CD14-positive monocyte (primary cell): Measurements from ENCODE around the gene HACD3. TPM values are rescaled to one million over a fixed set of nuclear protein-coding genes. Genes with fewer than 3 reads are reported as not detected.

Source experiments
- DNase-seq, 3 donors: peaks; one replicate each; pipeline ENCODE4 v3.0.0-alpha.2; 2011 to 2022
- H2AFZ ChIP-seq: 2 replicates; pipeline ENCODE4 v1.6.0; 2012; ENCODE audit warnings: mild to moderate bottlenecking, low read depth, low read length, inconsistent platforms; ENCODE audit not compliant: insufficient read depth, poor library complexity, severe bottlenecking
- H3K27ac ChIP-seq, 2 donors: 1 replicate in 1 of 2; 2 replicates in 1 of 2; pipeline ENCODE4 v1.5.1; 2012 to 2013; ENCODE audit warnings: low read length in 2 of 2, control low read depth in 1 of 2, inconsistent platforms in 1 of 2, low read depth in 1 of 2, mild to moderate bottlenecking in 1 of 2
- H3K27me3 ChIP-seq, 2 donors: one replicate each; pipeline versions ENCODE4 v1.6.0 to v1.6.1; 2011 to 2013; ENCODE audit warnings: low read length in 2 of 2; ENCODE audit not compliant: control insufficient read depth in 2 of 2, insufficient read depth in 2 of 2
- H3K36me3 ChIP-seq, 2 donors: replicated peaks in 1 of 2; 1 replicate in 1 of 2; 2 replicates in 1 of 2; pipeline versions ENCODE4 v1.5.1 to v1.6.1; 2012 to 2013; ENCODE audit warnings: low read length in 2 of 2, control low read depth in 1 of 2, inconsistent platforms in 1 of 2, mild to moderate bottlenecking in 1 of 2; ENCODE audit not compliant: insufficient read depth in 2 of 2, control insufficient read depth in 1 of 2
- H3K4me1 ChIP-seq, 2 donors: 1 replicate in 1 of 2; 2 replicates in 1 of 2; pipeline versions ENCODE4 v1.5.1 to v1.6.1; 2012 to 2013; ENCODE audit warnings: low read length in 2 of 2, control low read depth in 1 of 2, inconsistent platforms in 1 of 2, mild to moderate bottlenecking in 1 of 2, moderate library complexity in 1 of 2; ENCODE audit not compliant: insufficient read depth in 2 of 2, control insufficient read depth in 1 of 2
- H3K4me2 ChIP-seq: replicated peaks from 2 replicates; pipeline ENCODE3; 2012; ENCODE audit warnings: low read length, moderate library complexity, mild to moderate bottlenecking; ENCODE audit not compliant: poor library complexity, severe bottlenecking; ENCODE audit errors: extremely low read depth
- H3K4me3 ChIP-seq, 3 experiments: fragments of 200-600 bp in 1 of 3; sonication (generic) in 1 of 3; replicated peaks in 1 of 3; 1 replicate in 2 of 3; 2 replicates in 1 of 3; pipeline ENCODE4 v1.5.1; 2011 to 2013; ENCODE audit warnings: low read length in 3 of 3, mild to moderate bottlenecking in 3 of 3, control low read depth in 2 of 3, low read depth in 2 of 3, inconsistent platforms in 1 of 3, moderate library complexity in 1 of 3
- H3K79me2 ChIP-seq: 2 replicates; pipeline ENCODE4 v1.6.0; 2012; ENCODE audit warnings: mild to moderate bottlenecking, control low read depth, inconsistent platforms, low read length, moderate library complexity; ENCODE audit not compliant: insufficient read depth
- H3K9ac ChIP-seq: 2 replicates; pipeline ENCODE4 v1.6.0; 2017; ENCODE audit warnings: low read length, mild to moderate bottlenecking; ENCODE audit not compliant: insufficient read depth, poor library complexity, severe bottlenecking
- H3K9me3 ChIP-seq, 2 donors: replicated peaks in 1 of 2; 1 replicate in 1 of 2; 2 replicates in 1 of 2; pipeline versions ENCODE4 v1.5.1 to v1.6.1; 2012 to 2013; ENCODE audit warnings: low read length in 2 of 2, control low read depth in 1 of 2; ENCODE audit not compliant: control insufficient read depth in 1 of 2, insufficient read depth in 1 of 2
- H4K20me1 ChIP-seq: 2 replicates; pipeline ENCODE4 v1.6.0; 2012; ENCODE audit warnings: mild to moderate bottlenecking, low read length, control low read depth, moderate library complexity; ENCODE audit not compliant: insufficient read depth
- H3K27ac Mint-ChIP-seq, 7 donors: one replicate each; pipeline ENCODE4 v1.8.0; 2020; ENCODE audit warnings: mild to moderate bottlenecking in 7 of 7, mixed read lengths in 7 of 7, moderate library complexity in 6 of 7, inconsistent platforms in 2 of 7
- H3K27me3 Mint-ChIP-seq, 3 donors: one replicate each; pipeline ENCODE4 v1.8.0; 2021 to 2022; ENCODE audit warnings: low read depth in 3 of 3, mild to moderate bottlenecking in 3 of 3, mixed read lengths in 3 of 3, moderate library complexity in 3 of 3, inconsistent platforms in 1 of 3
- H3K36me3 Mint-ChIP-seq, 2 donors: one replicate each; pipeline ENCODE4 v1.8.0; 2020; ENCODE audit warnings: mixed read lengths in 2 of 2, inconsistent platforms in 1 of 2, mild to moderate bottlenecking in 1 of 2
- H3K4me1 Mint-ChIP-seq: one replicate; pipeline ENCODE4 v1.8.0; 2020; ENCODE audit warnings: mild to moderate bottlenecking, mixed read lengths
- H3K4me3 Mint-ChIP-seq, 2 donors: one replicate each; pipeline ENCODE4 v1.8.0; 2020; ENCODE audit warnings: mild to moderate bottlenecking in 2 of 2, mixed read lengths in 2 of 2, moderate library complexity in 1 of 2
- H3K9me3 Mint-ChIP-seq, 7 donors: one replicate each; pipeline ENCODE4 v1.8.0; 2020 to 2022; ENCODE audit warnings: mixed read lengths in 7 of 7, mild to moderate bottlenecking in 6 of 7, moderate library complexity in 6 of 7, inconsistent platforms in 2 of 7
- WGBS: methylation state at CpG from one replicate; pipeline ENCODE4 v1.1.5; 2013; ENCODE audit warnings: missing lambda C conversion rate; ENCODE audit not compliant: insufficient coverage; 5-methylcytosine and 5-hydroxymethylcytosine counted together
- intact Hi-C, 2 donors: fragments of 100-400 bp; cut with micrococcal nuclease; formaldehyde crosslinking; loops; one replicate each; pipeline versions ENCODE4 v1.15.0 to v1.15.1; 2023
- polyA plus RNA-seq, 3 donors: library from polyadenylated mRNA; depleted of rRNA in 1 of 3; unstranded in 2 of 3; stranded (reverse) in 1 of 3; fragments of 300-500 nt in 2 of 3; fragments of >200 nt in 1 of 3; fragmentation: Illumina TruSeq in 2 of 3; gene quantifications; 1 replicate in 2 of 3; 2 replicates in 1 of 3; pipeline ENCODE4 v1.2.3, GENCODE V29; 2012 to 2021
- TF ChIP-seq, protein P1 (sequence below): fragments of 200-600 bp; IDR thresholded peaks from one replicate; pipeline ENCODE4 v1.8.0; 2022; ENCODE audit warnings: antibody characterized with exemption, mild to moderate bottlenecking

HACD3 gene
- polyA plus RNA-seq, 3 donors: 2.4 to 12.1 (median 10.8) TPM

DNA sequence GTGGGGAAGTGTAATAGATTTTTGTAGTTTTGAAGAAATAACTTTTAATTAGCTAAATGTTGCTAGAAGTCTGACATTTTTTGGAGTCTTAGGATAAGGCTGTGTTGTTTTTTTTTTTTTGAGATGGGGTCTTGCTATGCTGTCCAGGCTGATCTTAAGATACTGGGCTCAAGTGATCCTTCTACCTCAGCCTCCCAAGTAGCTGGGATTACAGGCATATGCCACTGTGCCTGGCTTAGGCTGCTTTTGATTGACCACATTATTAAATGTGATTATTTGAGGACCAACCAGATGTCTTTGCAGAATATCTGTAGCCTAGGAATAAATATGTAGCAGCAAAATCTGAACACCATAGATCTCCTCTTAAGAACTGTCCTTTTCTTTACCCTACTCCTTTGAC, 29.7 kb downstream of the HACD3 start:
- Histone ChIP-seq H2AFZ (no peak overlapping the region), H3K4me3 (no peak overlapping the region), H4K20me1 (no peaks in the 10 kb centered on the region), H3K27me3 (no peaks in the 10 kb centered on the region), H3K9me3 (no peaks in the 10 kb centered on the region), H3K36me3 (peaks cover 7 to 67% of the 10 kb centered on the region in 2 donors), H3K4me2 (no peak overlapping the region), H3K27ac (no peak overlapping the region), H3K9ac (no peak overlapping the region), H3K4me1 (no peaks in the 10 kb centered on the region), H3K79me2 (no peaks in the 10 kb centered on the region)
- DNase-seq: no peak
- H3K4me3 Mint-ChIP-seq: no peak overlapping the region
- TF ChIP-seq, protein P1, sequence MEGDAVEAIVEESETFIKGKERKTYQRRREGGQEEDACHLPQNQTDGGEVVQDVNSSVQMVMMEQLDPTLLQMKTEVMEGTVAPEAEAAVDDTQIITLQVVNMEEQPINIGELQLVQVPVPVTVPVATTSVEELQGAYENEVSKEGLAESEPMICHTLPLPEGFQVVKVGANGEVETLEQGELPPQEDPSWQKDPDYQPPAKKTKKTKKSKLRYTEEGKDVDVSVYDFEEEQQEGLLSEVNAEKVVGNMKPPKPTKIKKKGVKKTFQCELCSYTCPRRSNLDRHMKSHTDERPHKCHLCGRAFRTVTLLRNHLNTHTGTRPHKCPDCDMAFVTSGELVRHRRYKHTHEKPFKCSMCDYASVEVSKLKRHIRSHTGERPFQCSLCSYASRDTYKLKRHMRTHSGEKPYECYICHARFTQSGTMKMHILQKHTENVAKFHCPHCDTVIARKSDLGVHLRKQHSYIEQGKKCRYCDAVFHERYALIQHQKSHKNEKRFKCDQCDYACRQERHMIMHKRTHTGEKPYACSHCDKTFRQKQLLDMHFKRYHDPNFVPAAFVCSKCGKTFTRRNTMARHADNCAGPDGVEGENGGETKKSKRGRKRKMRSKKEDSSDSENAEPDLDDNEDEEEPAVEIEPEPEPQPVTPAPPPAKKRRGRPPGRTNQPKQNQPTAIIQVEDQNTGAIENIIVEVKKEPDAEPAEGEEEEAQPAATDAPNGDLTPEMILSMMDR: no peak
- intact Hi-C loops: no loop called here
- H3K36me3 Mint-ChIP-seq: peaks cover 40 to 50% of the 10 kb centered on the region in 2 donors
- H3K27ac Mint-ChIP-seq: no peak overlapping the region
- no peaks in the 10 kb centered on the region for H3K4me1 Mint-ChIP-seq
- H3K9me3 Mint-ChIP-seq: peaks cover 0 to 8% (median 6%) of the 10 kb centered on the region in 7 donors
- no peaks in the 10 kb centered on the region for H3K27me3 Mint-ChIP-seq

DNA sequence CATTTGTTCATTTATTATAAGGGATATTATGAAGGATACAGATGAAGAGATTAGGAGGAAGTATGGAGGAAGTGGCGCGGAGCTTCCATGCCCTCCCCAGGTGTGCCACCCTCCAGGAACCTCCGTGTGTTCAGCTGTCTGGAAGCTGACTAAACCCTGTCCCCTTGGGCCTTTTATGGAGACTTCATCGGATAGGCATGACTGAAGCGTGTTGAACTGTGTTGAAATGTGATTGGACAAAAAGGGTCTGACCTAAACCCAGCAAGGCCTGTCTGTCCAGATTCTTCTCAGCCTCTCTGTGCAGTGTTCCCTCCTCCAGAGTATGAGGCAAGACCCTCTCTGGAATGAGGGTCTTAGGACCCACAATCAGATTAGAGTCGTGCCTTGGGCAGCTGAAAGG, 31.7 kb downstream of the HACD3 start:
- peaks cover 0 to 3% of the 10 kb centered on the region in 2 donors for H3K9me3 ChIP-seq
- H3K79me2 ChIP-seq: no peaks in the 10 kb centered on the region
- WGBS: 98% methylated on average over 5 of the region's 6 CpGs
- DNase-seq: no peak
- TF ChIP-seq, protein P1: no peak
- no peak overlapping the region for H3K4me2 ChIP-seq
- peaks cover 0 to 15% (median 9%) of the 10 kb centered on the region in 7 donors for H3K9me3 Mint-ChIP-seq
- no peak overlapping the region for H3K27ac Mint-ChIP-seq
- H3K27ac ChIP-seq: no peak overlapping the region
- intact Hi-C loops: no loop called here
- no peaks in the 10 kb centered on the region for H3K27me3 ChIP-seq
- no peaks in the 10 kb centered on the region for H4K20me1 ChIP-seq
- H3K9ac ChIP-seq: no peak overlapping the region
- peaks cover 45 to 58% of the 10 kb centered on the region in 2 donors for H3K36me3 Mint-ChIP-seq
- H3K4me3 Mint-ChIP-seq: no peak overlapping the region
- peaks cover 0 to under 1% (median 0%) of the 10 kb centered on the region in 3 donors for H3K27me3 Mint-ChIP-seq
- no peaks in the 10 kb centered on the region for H3K4me1 ChIP-seq
- no peak overlapping the region for H2AFZ ChIP-seq
- no peak overlapping the region for H3K4me3 ChIP-seq
- peaks cover 7 to 68% of the 10 kb centered on the region in 2 donors for H3K36me3 ChIP-seq
- H3K4me1 Mint-ChIP-seq: no peaks in the 10 kb centered on the region
